Sigmoid colon (tissue), 3 donors: ENCODE data around the gene CNNM3.

Experiments
- POLR2A ChIP-seq, 2 donors: fragments of 450-650 bp; IDR thresholded peaks; one replicate each; pipeline ENCODE4 v1.6.1; 2016; ENCODE audit warnings: antibody characterized with exemption in 2 of 2, mild to moderate bottlenecking in 2 of 2, moderate library complexity in 2 of 2
- TF ChIP-seq, protein P1 (sequence below), 4 experiments: fragments of 450-650 bp in 3 of 4; fragments of 200-600 bp in 1 of 4; IDR thresholded peaks; one replicate each; pipeline ENCODE4 v1.5.1; 2016 to 2019; ENCODE audit warnings: antibody characterized with exemption in 4 of 4, mild to moderate bottlenecking in 3 of 4, moderate library complexity in 2 of 4

DNA sequence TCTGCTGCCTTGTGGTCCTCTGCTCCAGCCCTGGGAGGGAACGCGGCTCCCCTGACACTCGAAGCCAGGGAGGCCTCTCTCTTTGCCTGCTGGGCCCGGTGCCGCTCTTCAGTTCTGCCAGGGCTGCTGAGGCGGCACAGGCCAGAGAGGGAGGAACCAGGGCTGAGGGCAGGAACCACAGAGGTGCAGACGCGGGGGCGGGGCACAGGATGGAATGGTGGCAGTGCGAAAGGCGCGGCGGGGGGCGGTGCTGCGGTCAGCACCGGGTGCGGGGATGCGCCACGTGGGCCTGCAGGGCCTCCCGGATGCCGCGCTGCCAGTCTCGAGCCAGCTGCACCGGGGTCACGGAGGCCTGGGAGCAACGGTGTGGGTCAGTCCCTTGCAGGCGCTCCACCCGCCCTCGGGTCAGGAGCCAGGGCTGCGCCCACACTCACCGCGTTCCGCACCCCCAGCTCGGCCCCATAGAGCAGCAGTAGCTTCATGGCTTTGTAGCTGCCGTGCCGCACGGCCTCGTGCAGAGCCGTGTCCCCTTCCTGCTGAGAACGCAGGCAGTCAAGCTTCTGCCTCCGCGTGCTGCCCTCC, 23.3 kb downstream of the CNNM3 start:
- no peak for TF ChIP-seq POLR2A (IDR thresholded peaks at IDR 0.05)
- TF ChIP-seq, protein P1, sequence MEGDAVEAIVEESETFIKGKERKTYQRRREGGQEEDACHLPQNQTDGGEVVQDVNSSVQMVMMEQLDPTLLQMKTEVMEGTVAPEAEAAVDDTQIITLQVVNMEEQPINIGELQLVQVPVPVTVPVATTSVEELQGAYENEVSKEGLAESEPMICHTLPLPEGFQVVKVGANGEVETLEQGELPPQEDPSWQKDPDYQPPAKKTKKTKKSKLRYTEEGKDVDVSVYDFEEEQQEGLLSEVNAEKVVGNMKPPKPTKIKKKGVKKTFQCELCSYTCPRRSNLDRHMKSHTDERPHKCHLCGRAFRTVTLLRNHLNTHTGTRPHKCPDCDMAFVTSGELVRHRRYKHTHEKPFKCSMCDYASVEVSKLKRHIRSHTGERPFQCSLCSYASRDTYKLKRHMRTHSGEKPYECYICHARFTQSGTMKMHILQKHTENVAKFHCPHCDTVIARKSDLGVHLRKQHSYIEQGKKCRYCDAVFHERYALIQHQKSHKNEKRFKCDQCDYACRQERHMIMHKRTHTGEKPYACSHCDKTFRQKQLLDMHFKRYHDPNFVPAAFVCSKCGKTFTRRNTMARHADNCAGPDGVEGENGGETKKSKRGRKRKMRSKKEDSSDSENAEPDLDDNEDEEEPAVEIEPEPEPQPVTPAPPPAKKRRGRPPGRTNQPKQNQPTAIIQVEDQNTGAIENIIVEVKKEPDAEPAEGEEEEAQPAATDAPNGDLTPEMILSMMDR (IDR thresholded peaks at IDR 0.05) = no peak
